ENCODE data around the gene OR1L4. TPM values are rescaled to one million over a fixed set of nuclear protein-coding genes. Genes with fewer than 3 reads are reported as not detected.

The OR1L4 gene, protein sequence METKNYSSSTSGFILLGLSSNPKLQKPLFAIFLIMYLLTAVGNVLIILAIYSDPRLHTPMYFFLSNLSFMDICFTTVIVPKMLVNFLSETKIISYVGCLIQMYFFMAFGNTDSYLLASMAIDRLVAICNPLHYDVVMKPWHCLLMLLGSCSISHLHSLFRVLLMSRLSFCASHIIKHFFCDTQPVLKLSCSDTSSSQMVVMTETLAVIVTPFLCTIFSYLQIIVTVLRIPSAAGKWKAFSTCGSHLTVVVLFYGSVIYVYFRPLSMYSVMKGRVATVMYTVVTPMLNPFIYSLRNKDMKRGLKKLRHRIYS
- not detected for total RNA-seq

DNA sequence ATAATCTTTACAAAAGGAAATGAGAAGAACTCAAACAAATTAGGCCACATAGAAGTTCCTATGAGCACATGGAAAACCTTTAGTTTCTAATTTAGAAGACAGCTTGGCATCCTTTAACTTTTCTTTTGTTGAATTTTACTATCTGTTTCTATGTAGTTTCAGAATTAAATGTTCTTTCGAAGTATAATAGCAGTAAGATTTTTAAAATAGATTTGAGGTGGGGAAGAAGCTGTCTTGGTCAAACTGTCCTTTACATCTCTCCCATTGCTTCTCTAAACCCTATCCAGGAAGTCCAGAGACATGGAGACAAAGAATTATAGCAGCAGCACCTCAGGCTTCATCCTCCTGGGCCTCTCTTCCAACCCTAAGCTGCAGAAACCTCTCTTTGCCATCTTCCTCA lies at the start of gene OR1L4:
Gene OR1L4, plus strand, starts transcription at position 301 of the 400 bp plus-strand sequence. Its CDS starts 0 bp downstream, at position 301.
- no peak for ATAC-seq
- no peak for DNase-seq (ENCODE audit: low spot score)

DNA sequence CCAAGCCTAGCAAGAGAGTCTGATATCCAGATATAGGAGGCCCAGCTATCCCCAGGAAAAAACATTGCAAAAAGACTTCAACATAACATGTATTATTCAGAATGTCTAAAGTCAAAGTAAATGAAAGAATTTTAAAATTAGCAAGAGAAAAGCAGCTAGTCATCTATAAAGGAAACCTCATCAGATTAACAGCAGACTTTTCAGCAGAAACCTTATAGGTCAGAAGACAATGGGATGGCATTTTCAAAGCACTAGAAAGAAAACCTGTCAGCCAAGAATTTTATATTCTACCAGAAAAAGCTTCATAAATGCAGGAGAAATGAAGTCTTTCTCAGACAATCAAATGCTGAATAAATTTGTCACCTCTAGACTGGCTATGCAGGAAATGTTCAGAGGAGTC lies 38.9 kb upstream of the OR1L4 start:
- ATAC-seq = no peak
- no peak for DNase-seq (ENCODE audit: low spot score)

DNA sequence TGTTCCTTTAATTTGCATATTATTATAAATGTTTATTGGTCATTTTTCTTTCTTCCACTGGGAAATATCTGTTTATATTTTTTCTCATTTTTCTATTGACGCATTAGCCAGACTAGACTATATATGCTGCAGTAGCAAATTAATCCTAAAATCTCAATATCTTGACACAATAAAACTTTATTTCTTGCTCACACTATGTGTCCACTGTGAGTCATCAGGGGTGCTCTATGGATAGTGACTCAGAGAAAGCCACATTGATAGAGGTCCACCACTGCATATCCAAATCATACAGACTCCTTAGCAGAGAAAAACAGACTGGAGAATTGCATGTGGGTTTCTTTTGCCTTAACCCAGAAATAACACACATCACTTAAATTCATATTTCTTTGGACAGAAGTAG lies 28.1 kb upstream of the OR1L4 start:
- ATAC-seq (no peak), DNase-seq (ENCODE audit: low spot score) (no peak)

DNA sequence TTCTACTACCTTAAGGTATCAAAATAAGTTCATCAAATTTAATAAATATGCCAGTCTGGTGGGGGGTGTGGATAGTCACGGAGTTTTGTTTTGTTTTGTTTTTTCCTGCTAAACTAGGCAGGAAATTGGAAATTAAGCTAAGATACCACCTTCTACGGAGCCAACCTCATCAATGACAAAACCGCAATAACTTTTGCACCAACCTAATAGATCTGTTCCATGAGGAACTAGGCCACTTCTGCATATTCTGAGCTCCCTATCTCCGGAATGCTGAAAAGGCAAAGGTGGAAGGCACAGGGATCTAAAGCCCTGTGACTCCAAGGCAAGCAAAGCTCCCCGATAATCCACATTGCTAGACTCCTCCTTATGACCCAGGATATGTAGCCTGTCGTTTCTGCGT lies 5.8 kb upstream of the OR1L4 start:
- DNase-seq (ENCODE audit: low spot score) = no peak
- ATAC-seq = no peak

DNA sequence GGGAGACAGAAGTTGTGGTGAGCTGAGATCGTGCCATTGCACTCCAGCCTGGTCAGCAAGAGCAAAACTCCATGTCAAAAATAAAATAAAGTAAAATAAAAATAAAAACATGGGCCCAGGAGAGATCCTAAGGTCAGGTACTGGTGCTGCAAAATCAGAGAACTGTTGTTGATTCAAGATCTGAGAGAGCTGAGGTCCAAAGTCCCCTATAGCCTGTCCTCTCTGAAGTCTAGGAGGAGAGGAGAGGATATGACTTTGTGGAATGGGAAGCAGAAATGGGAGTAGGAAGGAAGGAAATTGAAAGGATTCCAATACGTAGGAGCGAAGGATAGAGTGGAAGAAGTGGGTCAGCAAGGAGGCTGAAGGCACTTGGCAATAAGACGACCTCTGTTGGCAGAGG lies 4.6 kb upstream of the OR1L4 start:
- no peak for ATAC-seq
- DNase-seq (ENCODE audit: low spot score) = no peak

DNA sequence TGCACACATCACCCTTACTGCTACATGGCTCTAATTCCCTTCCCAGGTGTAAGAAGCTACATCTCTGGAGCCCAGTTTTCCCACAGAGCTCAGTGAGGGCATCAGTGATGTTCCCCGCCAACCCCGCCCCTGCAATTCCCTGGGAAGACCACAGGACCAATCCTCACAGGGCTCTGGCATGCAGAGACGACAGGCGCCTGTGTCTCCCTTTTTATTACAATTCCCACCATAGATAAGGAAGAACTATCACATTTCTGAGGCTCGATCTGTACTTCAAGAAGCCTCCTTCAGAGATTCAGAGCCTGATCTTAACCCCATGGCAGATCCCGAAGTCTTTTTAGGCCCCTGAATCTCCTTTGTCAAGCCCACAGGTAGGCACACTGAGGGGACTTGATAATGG lies 18.2 kb downstream of the OR1L4 start, which contains the start of gene OR1L6:
Gene OR1L6, plus strand, starts transcription at position 301 of the 400 bp plus-strand sequence. CDS start 7,545 bp downstream, outside the sequence.
- no peak for ATAC-seq
- no peak for DNase-seq (ENCODE audit: low spot score)

DNA sequence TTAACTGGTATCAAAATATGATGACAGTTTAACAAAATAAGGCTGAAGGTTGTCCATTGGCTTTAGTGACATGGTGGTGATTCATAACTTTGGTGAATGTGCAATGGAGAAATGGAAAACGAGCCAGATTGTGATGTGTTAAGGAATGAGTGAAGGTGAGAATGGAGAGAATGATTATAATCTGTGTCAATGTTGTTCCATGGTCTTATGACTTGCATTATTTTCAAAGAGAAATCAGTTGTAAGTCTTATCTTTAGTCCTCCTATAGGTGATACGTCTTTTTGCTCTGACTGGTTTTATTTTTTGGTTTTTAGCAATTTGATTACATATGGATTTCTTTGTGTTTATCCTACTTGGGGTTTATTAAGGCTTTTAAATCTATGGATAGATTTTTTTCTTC lies 31.0 kb downstream of the OR1L4 start:
- ATAC-seq (no peak), DNase-seq (ENCODE audit: low spot score) (no peak)

DNA sequence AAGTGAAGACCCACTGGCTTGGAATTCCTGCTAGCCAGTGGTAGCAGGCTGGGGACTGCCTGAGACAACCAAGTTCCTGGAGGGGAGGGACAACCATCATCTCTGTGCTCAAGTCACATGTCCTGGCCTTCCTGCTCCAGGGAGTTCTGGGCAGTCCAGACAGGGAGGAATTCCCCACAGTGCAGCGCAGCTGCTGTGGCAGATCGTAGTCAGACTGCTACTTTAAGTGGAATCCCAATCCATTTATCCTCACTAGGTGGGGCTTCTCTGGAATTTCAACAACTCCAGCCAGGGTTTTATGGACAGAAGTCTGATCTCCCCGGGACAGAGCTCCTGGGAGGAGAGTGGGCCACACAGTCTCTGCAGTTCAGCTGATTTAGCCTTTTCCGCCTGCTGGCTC lies 44.0 kb downstream of the OR1L4 start:
- ATAC-seq = no peak
- DNase-seq (ENCODE audit: low spot score) = no peak

Other genes starting within 250 kb of the OR1L4 start
- gene OR1J1, start 246.1 kb upstream of the OR1L4 start, total RNA-seq = not detected
- gene OR1J2, start 213.2 kb upstream of the OR1L4 start, total RNA-seq = not detected
- not detected for gene OR1J4, start 204.8 kb upstream of the OR1L4 start, total RNA-seq
- not detected for gene OR1N1, start 196.7 kb upstream of the OR1L4 start, total RNA-seq
- not detected for gene OR1N2, start 170.9 kb upstream of the OR1L4 start, total RNA-seq
- not detected for gene OR1L8, start 140.6 kb upstream of the OR1L4 start, total RNA-seq
- gene OR1Q1, start 109.3 kb upstream of the OR1L4 start, total RNA-seq = not detected
- not detected for gene OR1B1, start 66.4 kb upstream of the OR1L4 start, total RNA-seq
- not detected for gene OR1L1, start 62.3 kb upstream of the OR1L4 start, total RNA-seq
- gene OR1L3, start 48.9 kb upstream of the OR1L4 start, total RNA-seq = not detected
- not detected for gene OR1L6, start 18.3 kb downstream of the OR1L4 start, total RNA-seq
- not detected for gene OR5C1, start 64.9 kb downstream of the OR1L4 start, total RNA-seq
- gene OR1K1, start 76.1 kb downstream of the OR1L4 start, total RNA-seq = not detected
- gene PDCL, start 104.6 kb downstream of the OR1L4 start, total RNA-seq = 4.8 TPM
- gene RC3H2, start 181.4 kb downstream of the OR1L4 start, total RNA-seq = 15.1 TPM
- gene ZBTB6, start 189.3 kb downstream of the OR1L4 start, total RNA-seq = 2.0 TPM
- gene ZBTB26, start 207.5 kb downstream of the OR1L4 start, total RNA-seq = 1.7 TPM
- gene RABGAP1, start 217.0 kb downstream of the OR1L4 start, total RNA-seq = 13.9 TPM